ENCODE data around the gene GHRL.

DNA sequence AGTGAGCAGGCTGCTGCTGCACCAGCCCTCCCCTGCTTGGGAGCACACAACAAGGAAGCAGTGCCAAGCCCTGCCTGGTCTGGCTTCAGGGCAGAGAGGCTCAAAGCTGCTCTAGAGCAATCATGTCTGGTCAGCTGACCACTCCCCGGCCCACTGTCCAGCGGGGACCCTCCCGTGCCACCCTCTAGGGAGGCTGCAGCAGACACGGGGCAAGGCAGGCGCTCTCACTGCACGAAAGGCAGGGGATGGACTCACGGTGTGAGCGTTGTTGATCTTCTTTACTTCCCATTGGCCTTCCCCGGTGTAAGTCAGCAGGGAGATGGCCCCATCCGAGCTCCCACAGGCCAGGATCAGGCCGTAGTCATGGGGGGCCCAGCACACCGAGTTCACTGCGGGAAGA lies 19.0 kb upstream of the GHRL start:
- TF ChIP-seq, protein P1, sequence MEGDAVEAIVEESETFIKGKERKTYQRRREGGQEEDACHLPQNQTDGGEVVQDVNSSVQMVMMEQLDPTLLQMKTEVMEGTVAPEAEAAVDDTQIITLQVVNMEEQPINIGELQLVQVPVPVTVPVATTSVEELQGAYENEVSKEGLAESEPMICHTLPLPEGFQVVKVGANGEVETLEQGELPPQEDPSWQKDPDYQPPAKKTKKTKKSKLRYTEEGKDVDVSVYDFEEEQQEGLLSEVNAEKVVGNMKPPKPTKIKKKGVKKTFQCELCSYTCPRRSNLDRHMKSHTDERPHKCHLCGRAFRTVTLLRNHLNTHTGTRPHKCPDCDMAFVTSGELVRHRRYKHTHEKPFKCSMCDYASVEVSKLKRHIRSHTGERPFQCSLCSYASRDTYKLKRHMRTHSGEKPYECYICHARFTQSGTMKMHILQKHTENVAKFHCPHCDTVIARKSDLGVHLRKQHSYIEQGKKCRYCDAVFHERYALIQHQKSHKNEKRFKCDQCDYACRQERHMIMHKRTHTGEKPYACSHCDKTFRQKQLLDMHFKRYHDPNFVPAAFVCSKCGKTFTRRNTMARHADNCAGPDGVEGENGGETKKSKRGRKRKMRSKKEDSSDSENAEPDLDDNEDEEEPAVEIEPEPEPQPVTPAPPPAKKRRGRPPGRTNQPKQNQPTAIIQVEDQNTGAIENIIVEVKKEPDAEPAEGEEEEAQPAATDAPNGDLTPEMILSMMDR (IDR thresholded peaks at IDR 0.05): no peak
- no peak for TF ChIP-seq POLR2A (IDR thresholded peaks at IDR 0.05)

Data from testis (tissue), 2 donors.